Mammary epithelial cell (primary cell): Measurements from ENCODE around the gene SERPINI2.

Experiments
- CTCF ChIP-seq, 2 donors: IDR thresholded peaks in 1 of 2; conservative IDR thresholded peaks in 1 of 2; 2 replicates each; pipeline ENCODE4 v1.5.1; 2011 to 2012; ENCODE audit warnings: inconsistent platforms in 2 of 2, low read length in 2 of 2, mild to moderate bottlenecking in 2 of 2, control low read depth in 1 of 2, low read depth in 1 of 2; ENCODE audit not compliant: insufficient read depth in 1 of 2; ENCODE audit errors: extremely low read depth in 1 of 2
- EZH2 ChIP-seq: IDR thresholded peaks from 2 replicates; pipeline ENCODE4 v1.6.1; 2012; ENCODE audit warnings: low read length, inconsistent platforms, borderline replicate concordance

- no peak for TF ChIP-seq CTCF (conservative IDR thresholded peaks at IDR 0.05 in 1 of 2, IDR thresholded peaks at IDR 0.05 in 1 of 2; ENCODE audit: extremely low read depth in 1 of 2, insufficient read depth in 1 of 2, low read depth in 1 of 2, low read length in 2 of 2)
- TF ChIP-seq EZH2: no peak
Measured at GRCh38 chr3:167469381-167469780, 4.5 kb downstream of the SERPINI2 start.
